Activated CD4-positive, alpha-beta T cell treated with anti-CD3 and anti-CD28 coated beads, Interleukin-2, amount 10 ng/mL, durations not matched to agents 7 days and 5 days (primary cell): Measurements from ENCODE around the gene ARL2BP. TPM values are rescaled to one million over a fixed set of nuclear protein-coding genes. Genes with fewer than 3 reads are reported as not detected.
A peak's percentile ranks its signal among the peaks of the same experiment; 100 is the strongest.

Experiments
- CTCF ChIA-PET: fragments of 350-600 bp; sonication (Branson Sonifier 250); formaldehyde crosslinking; loops from one replicate; lab custom pipeline; 2021; ENCODE audit warnings: antibody characterized with exemption; lab: Charles Lee
- POLR2A ChIA-PET: fragments of 350-600 bp; sonication (Branson Sonifier 250); formaldehyde crosslinking; loops from one replicate; lab custom pipeline; 2021; ENCODE audit warnings: antibody characterized with exemption; lab: Charles Lee
- DNase-seq: peaks from one replicate; pipeline ENCODE4 v3.0.0-alpha.2; 2020
- H3K27ac Mint-ChIP-seq: one replicate; pipeline ENCODE4 v1.8.0; 2021; ENCODE audit warnings: mild to moderate bottlenecking, moderate library complexity, mixed read lengths
- H3K27me3 Mint-ChIP-seq: one replicate; pipeline ENCODE4 v1.8.0; 2021; ENCODE audit warnings: mixed read lengths
- H3K36me3 Mint-ChIP-seq: one replicate; pipeline ENCODE4 v1.8.0; 2021; ENCODE audit warnings: low read depth, mixed read lengths
- H3K4me1 Mint-ChIP-seq: one replicate; pipeline ENCODE4 v1.8.0; 2021; ENCODE audit warnings: mixed read lengths
- H3K4me3 Mint-ChIP-seq: one replicate; pipeline ENCODE4 v1.8.0; 2021; ENCODE audit warnings: mild to moderate bottlenecking, moderate library complexity, mixed read lengths
- H3K9me3 Mint-ChIP-seq: one replicate; pipeline ENCODE4 v1.8.0; 2021; ENCODE audit warnings: mixed read lengths
- total RNA-seq, 2 experiments: library from RNA; stranded (reverse); gene quantifications; one replicate each; pipeline ENCODE4 v1.2.3, GENCODE V29; 2021

ARL2BP gene
- total RNA-seq, 2 experiments from 2014 or later: 35.0 to 36.7 TPM

DNA sequence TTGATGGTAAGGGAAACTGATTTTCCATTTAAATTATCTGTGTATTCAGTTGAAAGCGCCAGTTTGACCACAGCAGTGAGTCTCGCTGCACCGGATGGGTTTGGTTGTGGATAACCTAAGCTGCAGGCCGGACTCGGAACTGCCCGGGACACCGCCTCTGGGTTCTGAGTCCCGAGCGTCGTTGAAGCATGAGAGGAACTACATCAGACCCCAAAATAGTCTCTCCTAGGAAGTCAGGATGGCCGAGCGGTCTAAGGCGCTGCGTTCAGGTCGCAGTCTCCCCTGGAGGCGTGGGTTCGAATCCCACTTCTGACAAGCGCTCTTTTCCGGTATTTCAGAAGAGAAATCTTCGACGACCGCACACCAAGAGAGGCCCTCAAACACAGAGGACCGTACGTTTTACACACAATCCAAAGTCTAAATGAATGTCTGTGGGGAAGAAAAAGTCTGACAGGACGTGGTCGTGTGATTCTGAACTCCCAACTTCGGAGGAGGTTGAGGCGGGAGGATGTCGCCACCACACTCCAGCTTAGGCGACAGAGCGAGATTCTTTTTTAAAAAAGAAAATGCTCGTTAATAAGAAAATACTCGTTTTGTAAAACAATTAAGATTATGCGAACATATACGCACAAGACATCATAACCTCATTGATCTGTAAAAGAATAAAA, 54.8 kb downstream of the ARL2BP start:
- Mint-ChIP-seq H3K9me3 (no peaks in the 10 kb centered on the region), H3K4me1 (peaks cover 23% of the 10 kb centered on the region), H3K36me3 (no peaks in the 10 kb centered on the region), H3K4me3 (no peak overlapping the region), H3K27me3 (no peaks in the 10 kb centered on the region), H3K27ac (no peak overlapping the region)
- ChIA-PET CTCF (interaction anchor here (0.6 to 9.0 kb wide), 23 partner anchors 9 to 349 kb away, joined by 3 to 96 read pairs (median 4); partner anchors contain the start of genes CCL17 and POLR2C), POLR2A (interaction anchor here (0.6 kb wide), 1 partner anchor 147 kb away, joined by 4 read pairs; the partner anchor contains the start of genes CIAPIN1 and COQ9)
- DNase-seq: peak; percentile 85

DNA sequence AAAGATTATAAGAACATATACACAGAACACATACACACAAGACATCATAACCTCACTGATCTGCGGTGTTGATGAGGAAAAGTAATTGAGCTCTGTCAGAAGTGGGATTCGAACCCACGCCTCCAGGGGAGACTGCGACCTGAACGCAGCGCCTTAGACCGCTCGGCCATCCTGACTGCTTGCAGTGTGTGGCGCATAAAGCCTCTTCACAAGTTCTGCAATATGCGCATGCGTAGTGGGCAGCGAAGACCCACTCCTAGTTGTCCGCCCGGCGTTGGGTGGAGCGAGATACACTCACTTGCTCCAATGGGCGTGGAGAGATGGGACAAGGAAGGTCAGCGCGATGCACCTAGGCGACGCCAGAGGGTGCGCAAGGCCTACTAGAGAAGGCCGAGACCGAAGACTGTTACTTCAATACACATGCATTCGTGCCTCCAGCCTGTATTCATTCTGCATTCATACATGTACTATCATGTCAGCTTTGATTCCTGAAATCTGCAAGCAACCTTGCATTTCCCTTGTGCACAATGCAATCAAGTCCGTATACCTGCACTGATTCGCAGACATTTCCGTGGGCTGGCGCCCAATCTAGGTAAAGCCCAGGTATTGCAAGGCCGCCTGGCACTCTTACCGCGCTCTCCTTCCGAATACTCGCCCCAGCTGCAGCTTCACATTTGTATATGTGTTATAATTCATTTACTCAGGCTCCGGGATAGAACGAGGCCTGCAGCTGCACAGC, 55.5 kb downstream of the ARL2BP start:
- Mint-ChIP-seq H3K36me3 (no peaks in the 10 kb centered on the region), H3K4me3 (no peak overlapping the region), H3K4me1 (peaks cover 23% of the 10 kb centered on the region), H3K27me3 (no peaks in the 10 kb centered on the region), H3K27ac (no peak overlapping the region), H3K9me3 (no peaks in the 10 kb centered on the region)
- ChIA-PET CTCF (interaction anchor here (0.5 to 9.0 kb wide), 26 partner anchors 10 to 774 kb away, joined by 3 to 96 read pairs (median 4); partner anchors contain the start of genes CCL17 and POLR2C), POLR2A (interaction anchor here (0.5 kb wide), 1 partner anchor 181 kb away, joined by 3 read pairs; no protein-coding TSS in a partner anchor)
- DNase-seq: peak; percentile 99

DNA sequence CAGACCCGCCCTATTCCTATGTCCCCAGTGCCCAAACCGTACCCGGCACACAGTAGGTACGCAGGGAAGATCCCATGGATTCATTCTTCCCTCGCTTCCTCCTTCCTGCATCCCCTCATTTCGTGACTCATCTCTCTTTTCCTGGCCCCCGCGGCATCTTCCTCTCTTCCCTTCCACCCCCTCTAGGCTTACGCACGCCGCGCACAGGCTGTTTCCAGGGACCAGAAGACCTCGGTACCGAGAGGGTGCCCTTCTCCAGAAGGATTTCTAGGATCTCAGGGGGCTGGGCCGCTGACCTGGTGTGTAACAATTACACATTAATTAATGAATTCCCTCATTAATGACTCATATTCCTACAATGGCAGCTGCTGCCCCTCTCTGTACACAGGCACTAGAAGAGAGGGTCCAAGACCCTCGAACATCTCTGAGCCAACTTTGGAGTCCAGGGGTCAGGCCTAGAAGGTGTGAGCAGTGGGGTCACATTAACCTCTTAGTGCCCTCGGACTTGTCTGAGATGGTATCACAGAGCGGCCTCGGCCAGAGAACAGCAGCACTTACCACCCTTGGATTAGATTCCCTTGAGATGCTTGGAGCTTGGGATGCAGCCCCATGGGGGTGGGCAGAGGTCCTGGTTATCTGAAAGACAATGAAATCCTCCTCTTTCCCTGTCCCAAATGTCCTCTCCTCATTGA, 56.2 kb downstream of the ARL2BP start:
- Mint-ChIP-seq H3K4me3 (no peak overlapping the region), H3K36me3 (no peaks in the 10 kb centered on the region), H3K27ac (no peak overlapping the region), H3K4me1 (peaks cover 23% of the 10 kb centered on the region), H3K9me3 (no peaks in the 10 kb centered on the region), H3K27me3 (no peaks in the 10 kb centered on the region)
- no peak for DNase-seq
- ChIA-PET CTCF (interaction anchor here (0.5 to 9.0 kb wide), 13 partner anchors 11 to 775 kb away, joined by 3 to 96 read pairs (median 4); partner anchors contain the start of gene POLR2C), POLR2A (no interaction called here)

Other genes with a start within 250 kb of the ARL2BP start
- gene CPNE2, start 152.7 kb upstream of the ARL2BP start, total RNA-seq: 1 to 10 TPM; 3.1 to 3.6 TPM
- 100 to 1,000 TPM; 115 to 137 TPM for gene PSME3IP1, start 59.2 kb upstream of the ARL2BP start, total RNA-seq
- gene RSPRY1, start 58.9 kb upstream of the ARL2BP start, total RNA-seq: 10 to 100 TPM; 32.2 to 34.2 TPM
- under 1 TPM; 0.40 to 0.55 TPM for gene PLLP, start 39.4 kb downstream of the ARL2BP start, total RNA-seq
- under 1 TPM; 0.50 to 0.74 TPM for gene CCL22, start 113.5 kb downstream of the ARL2BP start, total RNA-seq
- not detected for gene CX3CL1, start 127.2 kb downstream of the ARL2BP start, total RNA-seq
- under 1 TPM; 0.40 to 0.42 TPM for gene CCL17, start 159.5 kb downstream of the ARL2BP start, total RNA-seq
- gene CIAPIN1, start 202.1 kb downstream of the ARL2BP start, total RNA-seq: 10 to 100 TPM; 45.8 to 61.8 TPM
- 10 to 100 TPM; 39.8 to 41.1 TPM for gene COQ9, start 202.2 kb downstream of the ARL2BP start, total RNA-seq
- 10 to 100 TPM; 54.0 to 55.0 TPM for gene POLR2C, start 217.4 kb downstream of the ARL2BP start, total RNA-seq
- 1 to 10 TPM; 2.3 to 2.7 TPM for gene DOK4, start 241.2 kb downstream of the ARL2BP start, total RNA-seq